NB4 (cell line): ENCODE results near the gene RASA3.

ENCODE experiments used
- DNase-seq: peaks from one replicate; pipeline ENCODE4 v3.0.0; 2010; ENCODE audit warnings: low read depth
- H3K4me3 ChIP-seq: one replicate; pipeline ENCODE4 v1.5.1; 2011; ENCODE audit warnings: mild to moderate bottlenecking, low read depth, low read length, moderate library complexity
- MAX ChIP-seq: IDR thresholded peaks from 2 replicates; pipeline ENCODE4 v1.6.1; 2011; ENCODE audit warnings: low read depth, low read length
- MYC ChIP-seq: IDR thresholded peaks from 2 replicates; pipeline ENCODE4 v1.6.1; 2011; ENCODE audit warnings: low read depth, low read length
- POLR2A ChIP-seq: IDR thresholded peaks from 2 replicates; pipeline ENCODE4 v1.6.1; 2011; ENCODE audit warnings: mild to moderate bottlenecking; ENCODE audit not compliant: insufficient read length; ENCODE audit errors: extremely low read depth
- TF ChIP-seq, protein P1 (sequence below): IDR thresholded peaks from one replicate; pipeline ENCODE4 v1.5.1; 2012; ENCODE audit warnings: low read depth, low read length

The RASA3 gene

DNA sequence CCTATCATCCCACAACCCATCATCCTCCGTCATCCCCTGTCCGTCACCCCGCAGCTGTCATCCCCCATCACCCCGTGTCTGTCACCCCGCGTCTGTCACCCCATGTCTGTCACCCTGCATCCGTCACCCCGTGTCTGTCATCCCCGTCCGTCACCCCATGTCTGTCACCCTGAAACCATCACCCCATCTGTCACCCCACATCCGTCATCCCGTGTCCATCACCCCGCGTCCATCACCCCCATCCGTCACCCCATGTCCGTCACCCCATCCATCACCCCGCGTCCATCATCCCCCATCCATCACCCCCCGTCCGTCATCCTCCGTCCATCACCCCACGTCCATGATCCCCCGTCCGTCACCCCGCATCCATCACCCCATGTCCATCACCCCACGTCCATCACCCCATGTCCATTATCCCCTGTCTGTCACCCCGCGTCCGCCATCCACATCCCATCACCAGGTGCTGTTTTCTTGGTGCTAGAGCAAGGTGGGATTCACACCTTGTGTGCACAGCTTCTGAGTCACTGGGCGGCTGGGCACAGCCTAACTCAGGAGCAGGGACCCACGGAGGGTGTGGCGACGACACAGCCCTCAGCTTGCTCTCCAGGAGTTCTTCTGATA, 24.2 kb downstream of the RASA3 start:
- TF ChIP-seq MYC = no peak
- TF ChIP-seq POLR2A = no peak
- no peak for TF ChIP-seq MAX
- TF ChIP-seq, protein P1, sequence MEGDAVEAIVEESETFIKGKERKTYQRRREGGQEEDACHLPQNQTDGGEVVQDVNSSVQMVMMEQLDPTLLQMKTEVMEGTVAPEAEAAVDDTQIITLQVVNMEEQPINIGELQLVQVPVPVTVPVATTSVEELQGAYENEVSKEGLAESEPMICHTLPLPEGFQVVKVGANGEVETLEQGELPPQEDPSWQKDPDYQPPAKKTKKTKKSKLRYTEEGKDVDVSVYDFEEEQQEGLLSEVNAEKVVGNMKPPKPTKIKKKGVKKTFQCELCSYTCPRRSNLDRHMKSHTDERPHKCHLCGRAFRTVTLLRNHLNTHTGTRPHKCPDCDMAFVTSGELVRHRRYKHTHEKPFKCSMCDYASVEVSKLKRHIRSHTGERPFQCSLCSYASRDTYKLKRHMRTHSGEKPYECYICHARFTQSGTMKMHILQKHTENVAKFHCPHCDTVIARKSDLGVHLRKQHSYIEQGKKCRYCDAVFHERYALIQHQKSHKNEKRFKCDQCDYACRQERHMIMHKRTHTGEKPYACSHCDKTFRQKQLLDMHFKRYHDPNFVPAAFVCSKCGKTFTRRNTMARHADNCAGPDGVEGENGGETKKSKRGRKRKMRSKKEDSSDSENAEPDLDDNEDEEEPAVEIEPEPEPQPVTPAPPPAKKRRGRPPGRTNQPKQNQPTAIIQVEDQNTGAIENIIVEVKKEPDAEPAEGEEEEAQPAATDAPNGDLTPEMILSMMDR = no peak
- no peak for DNase-seq
- H3K4me3 ChIP-seq = no peak overlapping the region

GRCh38 chr13:114107686-114108081, 24.7 kb downstream of the RASA3 start:
- no peak overlapping the region for H3K4me3 ChIP-seq
- TF ChIP-seq MAX (no peak), POLR2A (no peak), MYC (no peak)
- TF ChIP-seq, protein P1 = no peak
- no peak for DNase-seq

GRCh38 chr13:114106991-114107685, 25.3 kb downstream of the RASA3 start:
- H3K4me3 ChIP-seq = no peak overlapping the region
- DNase-seq = no peak
- TF ChIP-seq POLR2A (no peak), MAX (no peak), MYC (no peak)
- TF ChIP-seq, protein P1 = no peak

DNA sequence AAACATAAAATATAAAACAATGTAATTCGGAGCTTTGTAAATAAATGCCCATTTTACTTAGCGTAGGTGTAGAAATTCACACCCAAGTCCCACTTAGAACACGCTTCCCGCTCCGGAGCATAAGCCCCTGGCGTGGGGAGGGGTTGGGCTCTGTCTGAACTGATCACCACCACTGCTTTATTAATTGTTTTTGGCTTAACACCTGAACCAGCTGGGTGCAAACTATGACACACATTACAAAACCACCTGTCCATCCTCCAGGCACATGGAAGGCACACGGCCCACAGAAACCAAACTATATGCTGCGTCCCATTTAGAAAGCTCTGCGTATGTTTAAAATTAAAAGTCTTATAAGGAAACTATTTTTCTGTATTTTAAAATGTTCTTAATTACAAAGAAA, 25.9 kb downstream of the RASA3 start:
- no peak for DNase-seq
- TF ChIP-seq MAX (peak; percentile 25; the same call in 1 of the 2 replicates), MYC (no peak), POLR2A (no peak)
- TF ChIP-seq, protein P1 = no peak
- H3K4me3 ChIP-seq = no peak overlapping the region

DNA sequence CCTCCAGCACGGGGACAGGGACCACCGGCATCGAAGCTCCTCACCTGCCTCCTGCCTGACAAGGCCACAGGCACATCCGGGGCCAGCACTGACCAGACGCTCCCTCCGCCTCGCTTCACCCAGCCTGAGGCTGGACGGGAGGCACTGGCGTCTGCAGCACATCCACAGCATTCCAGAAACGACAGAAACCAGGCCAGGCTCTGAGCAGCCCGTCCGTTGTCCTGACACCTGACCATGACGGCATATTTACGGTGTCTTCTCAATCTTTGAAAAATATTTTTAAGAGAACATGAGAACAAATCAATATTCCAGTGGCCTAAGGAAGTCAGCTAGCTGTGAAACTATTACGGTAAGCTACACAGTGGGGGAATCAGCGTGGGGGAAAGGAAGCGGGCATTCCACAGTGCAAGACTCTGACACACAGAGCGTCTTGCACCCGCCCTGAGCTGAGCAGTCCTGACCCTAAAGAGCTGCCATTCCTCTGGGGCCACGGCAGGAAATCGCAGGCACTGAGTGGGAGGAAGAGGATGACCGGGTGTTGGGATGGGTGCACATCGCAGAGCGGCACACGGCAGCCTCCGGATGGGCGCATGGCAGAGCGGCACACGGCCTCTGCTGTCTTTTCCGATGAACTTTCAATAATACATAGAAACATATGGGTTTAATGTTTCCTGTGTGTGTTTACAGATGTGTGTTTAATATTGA, 26.8 kb downstream of the RASA3 start:
- no peak for DNase-seq
- TF ChIP-seq, protein P1 = no peak
- TF ChIP-seq MAX (no peak), POLR2A (no peak), MYC (no peak)
- no peak overlapping the region for H3K4me3 ChIP-seq
